Spleen (tissue), 11 donors: ENCODE measurements around the gene GPR18. TPM values are rescaled to one million over a fixed set of nuclear protein-coding genes. Genes with fewer than 3 reads are reported as not detected.

Experiments used
- DNase-seq: peaks from one replicate; pipeline ENCODE4 v3.0.0-alpha.2; 2020
- H3K27ac ChIP-seq, 8 donors: fragments of 200-600 bp; sonication (generic) in 7 of 8; 1 replicate in 4 of 8; 2 replicates in 4 of 8; pipeline versions ENCODE4 v1.5.0 to v1.8.0; 2016 to 2021; ENCODE audit warnings: inconsistent platforms in 4 of 8, mild to moderate bottlenecking in 4 of 8, moderate library complexity in 1 of 8
- H3K27me3 ChIP-seq, 7 donors: fragments of 200-600 bp; sonication (generic) in 6 of 7; replicated peaks in 1 of 7; 1 replicate in 4 of 7; 2 replicates in 3 of 7; pipeline versions ENCODE4 v1.5.0 to v1.8.0; 2016 to 2021; ENCODE audit warnings: inconsistent platforms in 3 of 7, mild to moderate bottlenecking in 1 of 7
- H3K36me3 ChIP-seq, 6 donors: fragments of 200-600 bp; sonication (generic) in 5 of 6; 1 replicate in 4 of 6; 2 replicates in 2 of 6; pipeline versions ENCODE4 v1.5.0 to v1.8.0; 2016 to 2021; ENCODE audit warnings: inconsistent platforms in 2 of 6
- H3K4me1 ChIP-seq, 6 donors: fragments of 200-600 bp; sonication (generic) in 5 of 6; 1 replicate in 3 of 6; 2 replicates in 3 of 6; pipeline versions ENCODE4 v1.5.0 to v1.8.0; 2016 to 2021; ENCODE audit warnings: inconsistent platforms in 3 of 6
- H3K4me3 ChIP-seq, 8 donors: fragments of 200-600 bp; sonication (generic) in 7 of 8; 1 replicate in 4 of 8; 2 replicates in 4 of 8; pipeline versions ENCODE4 v1.5.0 to v1.8.0; 2016 to 2021; ENCODE audit warnings: inconsistent platforms in 4 of 8, mild to moderate bottlenecking in 4 of 8, moderate library complexity in 2 of 8
- H3K9me3 ChIP-seq, 8 donors: fragments of 200-600 bp; sonication (generic) in 7 of 8; 1 replicate in 4 of 8; 2 replicates in 4 of 8; pipeline versions ENCODE4 v1.5.0 to v1.8.0; 2016 to 2021; ENCODE audit warnings: inconsistent platforms in 4 of 8
- POLR2A ChIP-seq, 3 donors: fragments of 450-650 bp; IDR thresholded peaks; one replicate each; pipeline ENCODE4 v1.5.1; 2017; ENCODE audit warnings: antibody characterized with exemption in 3 of 3, mild to moderate bottlenecking in 1 of 3
- POLR2AphosphoS5 ChIP-seq, 3 donors: sonication (generic); formaldehyde crosslinking; IDR thresholded peaks; one replicate each; pipeline ENCODE4 v1.5.1; 2017; ENCODE audit warnings: antibody characterized with exemption in 3 of 3
- whole genome bisulfite sequencing, 5 donors: extraction: QIAGEN DNeasy Blood & Tissue Kit in 3 of 5; methylation state at CpG; one replicate each; pipeline versions ENCODE4 v1.1.5 to v1.1.7; 2013 to 2018; 5-methylcytosine and 5-hydroxymethylcytosine counted together
- intact Hi-C: fragments of 100-400 bp; cut with DNase I; formaldehyde crosslinking; loops from one replicate; pipeline ENCODE4 v1.15.0; 2023; ENCODE audit warnings: low total_unique reads
- polyA plus RNA-seq, 3 donors: library from polyadenylated mRNA; stranded (reverse); fragments of 200-250 nt; gene quantifications; one replicate each; pipeline ENCODE4 v1.2.1, GENCODE V29; 2013
- total RNA-seq, 7 donors: library from RNA; depleted of rRNA in 3 of 7; stranded (reverse); fragments of >200 nt in 3 of 7; fragmentation: NEBNext Ultra II Directional in 4 of 7; extraction: Animal tissue kit (Norgen Biotek cat#: 25700) in 4 of 7; gene quantifications; one replicate each; pipeline versions ENCODE4 v1.1.0 to v1.2.1, GENCODE V29; 2016 to 2021
- TF ChIP-seq, protein P1 (sequence below), 11 experiments: fragments of 200-600 bp in 7 of 11; fragments of 450-650 bp in 4 of 11; sonication (generic) in 4 of 11; IDR thresholded peaks in 8 of 11; conservative IDR thresholded peaks in 3 of 11; 1 replicate in 7 of 11; 2 replicates in 4 of 11; pipeline versions ENCODE4 v1.4.0 to v1.8.0; 2016 to 2021; ENCODE audit warnings: antibody characterized with exemption in 11 of 11, inconsistent platforms in 4 of 11, mild to moderate bottlenecking in 1 of 11
- donor health status: healthy with polysubstance abuse.
- donor health status: DM: no; HTN: no; CAD: no; lungs with moderate emphysema.
- donor health status: DM: no; HTN: no; CAD: no.
- donor health status: Bipolar disorder and iron deficiency.
- donor health status: healthy.
- donor health status: DM: no; HTN: no; CAD: no.
- donor health status: DM: yes; HTN: yes; CAD: no.

Gene GPR18
- total and polyA plus RNA-seq, 10 donors, result 9.6 to 33.9 (median 16.8) TPM

DNA sequence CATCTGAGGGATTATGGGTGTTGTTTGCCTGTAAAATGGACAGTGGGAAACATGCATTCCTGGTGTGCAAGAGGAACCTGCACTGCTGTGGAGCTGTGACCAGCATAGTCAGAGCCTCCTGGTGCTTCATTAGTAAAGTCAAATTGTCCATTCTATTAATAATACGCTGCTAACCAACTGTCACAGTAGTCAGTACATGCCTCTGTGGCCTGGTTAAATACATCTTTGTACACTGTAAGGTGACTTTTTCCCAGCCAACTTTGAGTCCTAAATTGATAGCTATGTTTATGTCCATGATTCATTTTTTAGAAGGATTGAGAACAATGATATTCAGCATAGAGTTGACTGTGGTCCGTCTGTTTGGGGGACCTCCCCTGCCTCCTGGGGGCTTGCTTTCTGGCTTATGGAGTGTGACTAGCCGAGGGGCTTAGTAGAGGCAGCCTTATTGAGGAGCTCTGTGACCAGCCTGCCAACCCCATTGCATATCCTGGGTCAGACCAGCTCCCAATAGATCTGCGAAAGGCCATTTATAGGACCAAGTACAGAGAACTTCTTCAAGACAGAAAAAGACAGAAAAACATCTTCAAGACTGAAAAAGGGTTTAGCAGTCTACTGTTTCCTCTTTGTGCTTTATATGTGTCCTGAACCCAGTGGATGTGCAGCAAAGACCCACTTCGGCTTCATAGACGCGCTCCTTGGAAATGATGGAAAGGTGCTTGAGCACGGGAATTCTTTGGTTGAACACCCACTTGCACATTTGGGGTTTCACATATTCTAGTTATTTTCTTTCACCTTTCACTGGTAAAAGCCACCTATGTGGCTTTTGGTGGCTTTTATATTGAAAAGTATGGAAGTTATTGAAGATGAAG lies 44.7 kb upstream of the GPR18 start:
- 85 to 94% (median 88%) methylated on average over 8 of the region's 8 CpGs for WGBS, 5 donors

DNA sequence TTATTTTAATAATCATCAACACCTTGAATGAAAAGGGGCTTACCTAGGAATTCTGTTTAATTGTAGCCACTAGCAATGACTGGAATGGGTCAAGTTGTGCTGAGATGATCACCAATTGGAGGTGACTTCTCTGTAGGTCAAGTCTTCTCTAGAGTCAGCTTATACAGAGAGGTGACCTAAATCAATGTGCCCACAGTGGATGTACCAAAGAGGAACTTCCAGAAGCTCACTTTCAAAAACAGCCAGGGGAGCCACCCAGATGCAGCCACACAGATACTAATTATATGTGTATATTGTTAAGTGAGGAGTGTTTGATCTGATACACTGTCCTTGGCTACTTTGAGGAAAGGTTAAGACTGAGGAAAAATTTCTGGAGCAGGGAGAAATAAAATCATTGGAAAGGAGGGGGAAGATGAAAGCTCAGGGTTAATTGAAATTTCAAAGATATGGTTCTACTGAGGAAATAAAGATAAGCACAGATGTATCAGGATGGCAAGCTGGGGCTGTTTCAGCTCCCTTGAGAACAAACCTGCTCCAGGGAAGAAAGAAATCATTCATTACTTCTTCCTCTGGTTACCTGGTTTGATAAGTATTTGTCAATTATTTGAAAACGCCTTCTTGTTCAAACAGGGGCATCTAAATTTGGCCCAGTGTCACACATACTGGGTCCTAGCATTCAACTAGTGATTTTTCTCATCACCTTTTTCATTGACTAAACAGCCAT lies 43.9 kb upstream of the GPR18 start:
- H3K36me3 ChIP-seq, result peaks cover 0 to 29% (median 0%) of the 10 kb centered on the region in 6 donors
- no peaks in the 10 kb centered on the region for H3K9me3 ChIP-seq
- intact Hi-C loops, result no loop called here
- 76 to 83% (median 81%) methylated on average over 1 of the region's 1 CpG for WGBS, 5 donors
- peaks cover 26 to 99% (median 77%) of the 10 kb centered on the region in 6 donors for H3K4me1 ChIP-seq
- peak overlapping the region in 3 of 8 donors; percentile 12 to 70 (median 41) for H3K4me3 ChIP-seq
- H3K27ac ChIP-seq, result peak overlapping the region; percentile 51 to 90 (median 81)
- DNase-seq, result no peak
- TF ChIP-seq POLR2A (IDR thresholded peaks at IDR 0.05) (no peak), POLR2AphosphoS5 (IDR thresholded peaks at IDR 0.05) (no peak)
- TF ChIP-seq, protein P1, sequence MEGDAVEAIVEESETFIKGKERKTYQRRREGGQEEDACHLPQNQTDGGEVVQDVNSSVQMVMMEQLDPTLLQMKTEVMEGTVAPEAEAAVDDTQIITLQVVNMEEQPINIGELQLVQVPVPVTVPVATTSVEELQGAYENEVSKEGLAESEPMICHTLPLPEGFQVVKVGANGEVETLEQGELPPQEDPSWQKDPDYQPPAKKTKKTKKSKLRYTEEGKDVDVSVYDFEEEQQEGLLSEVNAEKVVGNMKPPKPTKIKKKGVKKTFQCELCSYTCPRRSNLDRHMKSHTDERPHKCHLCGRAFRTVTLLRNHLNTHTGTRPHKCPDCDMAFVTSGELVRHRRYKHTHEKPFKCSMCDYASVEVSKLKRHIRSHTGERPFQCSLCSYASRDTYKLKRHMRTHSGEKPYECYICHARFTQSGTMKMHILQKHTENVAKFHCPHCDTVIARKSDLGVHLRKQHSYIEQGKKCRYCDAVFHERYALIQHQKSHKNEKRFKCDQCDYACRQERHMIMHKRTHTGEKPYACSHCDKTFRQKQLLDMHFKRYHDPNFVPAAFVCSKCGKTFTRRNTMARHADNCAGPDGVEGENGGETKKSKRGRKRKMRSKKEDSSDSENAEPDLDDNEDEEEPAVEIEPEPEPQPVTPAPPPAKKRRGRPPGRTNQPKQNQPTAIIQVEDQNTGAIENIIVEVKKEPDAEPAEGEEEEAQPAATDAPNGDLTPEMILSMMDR (IDR thresholded peaks at IDR 0.05 in 8 of 11, conservative IDR thresholded peaks at IDR 0.05 in 3 of 11), result no peak
- H3K27me3 ChIP-seq, result no peaks in the 10 kb centered on the region

More for the DNA sequence above, 44.7 kb upstream of the GPR18 start:
- Histone ChIP-seq H3K36me3 (peaks cover 0 to 29% (median 0%) of the 10 kb centered on the region in 6 donors), H3K4me3 (peak overlapping the region in 5 of 8 donors; percentile 0 to 70 (median 41)), H3K4me1 (peaks cover 20 to 99% (median 77%) of the 10 kb centered on the region in 6 donors), H3K9me3 (no peaks in the 10 kb centered on the region), H3K27me3 (no peaks in the 10 kb centered on the region), H3K27ac (peak overlapping the region in 7 of 8 donors; percentile 64 to 90 (median 82))
- TF ChIP-seq POLR2A (IDR thresholded peaks at IDR 0.05) (no peak), POLR2AphosphoS5 (IDR thresholded peaks at IDR 0.05) (no peak)
- TF ChIP-seq, protein P1 (IDR thresholded peaks at IDR 0.05 in 8 of 11, conservative IDR thresholded peaks at IDR 0.05 in 3 of 11), result no peak
- no peak for DNase-seq
- intact Hi-C loops, result no loop called here

DNA sequence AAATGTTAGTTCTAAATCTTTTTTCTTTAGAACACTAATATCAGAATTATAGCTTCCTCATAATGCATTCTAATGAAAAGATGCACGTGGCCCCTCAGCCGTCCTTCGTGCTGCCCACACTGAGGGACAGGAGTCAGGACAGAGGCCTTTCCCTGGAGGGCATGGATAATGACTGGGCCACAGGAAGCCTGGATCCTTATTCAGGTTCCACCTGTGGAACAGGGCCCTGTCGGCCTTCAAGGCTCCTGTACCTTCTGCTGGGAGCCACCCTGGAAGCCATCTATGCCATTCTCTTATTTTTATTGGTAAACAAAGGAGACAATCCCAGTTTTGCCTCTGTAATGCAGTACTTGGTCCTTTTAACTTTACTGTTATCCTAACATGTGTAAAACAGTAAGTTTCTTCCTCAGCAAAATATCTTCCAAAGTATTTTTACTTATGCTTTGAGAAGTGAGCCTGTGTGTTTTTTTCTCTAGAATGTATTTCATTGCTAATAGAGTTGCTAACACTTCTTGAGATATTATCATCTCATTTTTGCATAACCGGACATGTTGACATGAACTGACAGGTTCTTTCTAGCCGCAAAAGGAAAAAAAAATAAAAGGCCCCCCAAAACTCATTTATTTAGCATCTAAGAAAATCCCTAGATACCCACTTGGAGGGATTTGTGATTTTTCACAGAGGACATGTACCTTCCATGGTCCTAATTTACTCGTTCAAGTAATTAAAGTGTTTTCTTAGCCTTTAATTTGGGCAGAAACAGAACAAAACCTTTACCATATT lies 43.1 kb upstream of the GPR18 start:
- Histone ChIP-seq H3K27me3 (no peaks in the 10 kb centered on the region), H3K4me3 (peak overlapping the region in 2 of 8 donors; percentile 12 to 70), H3K27ac (peak overlapping the region; percentile 51 to 90 (median 81)), H3K36me3 (peaks cover 0 to 29% (median 0%) of the 10 kb centered on the region in 6 donors), H3K9me3 (no peaks in the 10 kb centered on the region), H3K4me1 (peaks cover 30 to 100% (median 82%) of the 10 kb centered on the region in 6 donors)
- DNase-seq, result no peak
- 71 to 79% (median 77%) methylated on average over 7 of the region's 7 CpGs for WGBS, 5 donors
- intact Hi-C loops, result no loop called here
- TF ChIP-seq POLR2A (IDR thresholded peaks at IDR 0.05) (no peak), POLR2AphosphoS5 (IDR thresholded peaks at IDR 0.05) (peak in 1 of 3 donors; percentile 24)

DNA sequence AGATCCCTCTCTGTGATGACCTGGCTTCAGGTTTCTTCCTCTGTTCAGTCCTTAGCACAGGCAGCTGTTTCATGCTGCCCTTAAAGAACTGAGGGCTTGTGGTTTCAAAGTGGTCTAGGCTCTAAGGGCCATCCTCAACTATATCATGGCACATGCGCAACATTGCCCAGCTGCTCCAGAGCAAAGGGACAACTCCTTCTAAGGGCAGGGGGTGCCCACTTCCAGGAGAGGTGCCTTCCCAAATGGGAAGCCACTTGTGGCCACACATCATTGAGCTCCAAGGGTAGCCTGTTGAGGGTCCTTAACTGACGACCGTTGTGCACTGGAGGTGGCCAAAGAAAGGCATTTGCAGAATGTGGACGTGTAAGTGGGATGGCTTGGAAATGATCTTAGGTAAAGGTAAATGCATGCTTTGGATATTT lies 41.8 kb upstream of the GPR18 start:
- DNase-seq, result no peak
- H3K4me1 ChIP-seq, result peaks cover 35 to 100% (median 95%) of the 10 kb centered on the region in 6 donors
- H3K27ac ChIP-seq, result peak overlapping the region; percentile 10 to 90 (median 78)
- intact Hi-C loops, result no loop called here
- WGBS, 5 donors, result 84 to 90% (median 89%) methylated on average over 4 of the region's 4 CpGs
- H3K9me3 ChIP-seq, result no peaks in the 10 kb centered on the region
- H3K4me3 ChIP-seq, result peak overlapping the region in 1 of 8 donors; percentile 35
- no peaks in the 10 kb centered on the region for H3K27me3 ChIP-seq
- TF ChIP-seq, protein P1 (IDR thresholded peaks at IDR 0.05 in 8 of 11, conservative IDR thresholded peaks at IDR 0.05 in 3 of 11), result no peak
- peak in 1 of 3 donors; percentile 48 for TF ChIP-seq POLR2AphosphoS5 (IDR thresholded peaks at IDR 0.05)
- H3K36me3 ChIP-seq, result peaks cover 0 to 40% (median 8%) of the 10 kb centered on the region in 6 donors
